H1 (cell line): Measurements from ENCODE around the gene RAB3GAP1. TPM values are rescaled to one million over a fixed set of nuclear protein-coding genes. Genes with fewer than 3 reads are reported as not detected.

Experiments used
- CTCF ChIA-PET: fragments of 300-600 bp; sonication (Branson Sonifier 250); formaldehyde crosslinking; loops from one replicate; lab custom pipeline; 2021; ENCODE audit not compliant: partially characterized antibody; lab: Charles Lee
- POLR2A ChIA-PET: fragments of 300-600 bp; sonication (Branson Sonifier 250); formaldehyde crosslinking; loops from one replicate; lab custom pipeline; 2021; ENCODE audit warnings: inconsistent platforms; ENCODE audit not compliant: partially characterized antibody; lab: Charles Lee
- DNase-seq, 2 experiments: peaks; one replicate each; pipeline versions ENCODE4 v3.0.0 to v3.0.0-alpha.2; 2010 to 2022; ENCODE audit warnings: low spot score in 2 of 2, low read depth in 1 of 2, mixed read lengths in 1 of 2
- FAIRE-seq: peaks from 2 replicates; lab custom pipeline; 2011; peaks lifted over from hg19 to GRCh38; lab: Jason Lieb, UNC
- H2AFZ ChIP-seq: 2 replicates; pipeline ENCODE4 v1.8.1; 2012; ENCODE audit warnings: low read length, inconsistent platforms
- H2AK5ac ChIP-seq: 2 replicates; pipeline ENCODE4 v1.6.1; 2013; ENCODE audit warnings: low read depth, low read length
- H2BK120ac ChIP-seq: replicated peaks from 2 replicates; pipeline ENCODE3; 2013; ENCODE audit warnings: low read depth, low read length, inconsistent platforms
- H2BK12ac ChIP-seq: 2 replicates; pipeline ENCODE4 v1.6.1; 2013; ENCODE audit warnings: low read depth, low read length
- H2BK15ac ChIP-seq: 2 replicates; pipeline ENCODE4 v1.6.1; 2013; ENCODE audit warnings: low read length
- H2BK20ac ChIP-seq: 2 replicates; pipeline ENCODE4 v1.6.1; 2013; ENCODE audit warnings: low read length
- H2BK5ac ChIP-seq: 2 replicates; pipeline ENCODE4 v1.6.1; 2013; ENCODE audit warnings: low read depth, low read length
- H3K14ac ChIP-seq: 2 replicates; pipeline ENCODE4 v1.6.1; 2013; ENCODE audit warnings: inconsistent platforms; ENCODE audit not compliant: insufficient read length
- H3K18ac ChIP-seq: 2 replicates; pipeline ENCODE4 v1.6.1; 2013; ENCODE audit warnings: low read length; ENCODE audit errors: extremely low read depth
- H3K23ac ChIP-seq: 2 replicates; pipeline ENCODE4 v1.6.1; 2013; ENCODE audit warnings: inconsistent platforms; ENCODE audit not compliant: insufficient read length
- H3K23me2 ChIP-seq: 2 replicates; pipeline ENCODE4 v1.6.1; 2013; ENCODE audit warnings: low read depth, low read length
- H3K27ac ChIP-seq: 2 replicates; pipeline ENCODE4 v1.6.1; 2011; ENCODE audit warnings: low read depth, low read length, inconsistent platforms
- H3K27me3 ChIP-seq, 4 experiments: replicated peaks in 1 of 4; 1 replicate in 1 of 4; 2 replicates in 3 of 4; pipeline versions ENCODE4 v1.6.1 to v1.8.1; 2011 to 2013; ENCODE audit warnings: low read length in 3 of 4, mild to moderate bottlenecking in 3 of 4, inconsistent platforms in 2 of 4, mixed read lengths in 2 of 4, moderate library complexity in 1 of 4; ENCODE audit not compliant: control insufficient read depth in 3 of 4, insufficient read depth in 3 of 4; ENCODE audit errors: extremely low read depth in 1 of 4
- H3K36me3 ChIP-seq, 4 experiments: 2 replicates each; pipeline versions ENCODE4 v1.6.1 to v1.8.1; 2011 to 2013; ENCODE audit warnings: mild to moderate bottlenecking in 4 of 4, low read length in 3 of 4, moderate library complexity in 2 of 4, control low read depth in 1 of 4, inconsistent platforms in 1 of 4; ENCODE audit not compliant: insufficient read depth in 4 of 4, control insufficient read depth in 2 of 4
- H3K4ac ChIP-seq: replicated peaks from 2 replicates; pipeline ENCODE3; 2013; ENCODE audit warnings: low read length, low read depth, mixed read lengths, inconsistent platforms; ENCODE audit not compliant: insufficient read length
- H3K4me1 ChIP-seq, 4 experiments: replicated peaks in 1 of 4; 1 replicate in 1 of 4; 2 replicates in 3 of 4; pipeline versions ENCODE4 v1.6.1 to v1.8.1; 2011 to 2013; ENCODE audit warnings: low read length in 3 of 4, inconsistent platforms in 2 of 4, mixed read lengths in 1 of 4; ENCODE audit not compliant: insufficient read depth in 4 of 4, control insufficient read depth in 3 of 4
- H3K4me2 ChIP-seq, 2 experiments: 2 replicates each; pipeline versions ENCODE4 v1.6.1 to v1.8.1; 2011 to 2013; ENCODE audit warnings: low read depth in 2 of 2, low read length in 2 of 2, control low read depth in 1 of 2, inconsistent platforms in 1 of 2, mild to moderate bottlenecking in 1 of 2; ENCODE audit not compliant: insufficient read depth in 1 of 2
- H3K4me3 ChIP-seq, 4 experiments: fragments of 200-600, 300-600 bp in 1 of 4; sonication (generic), shearing (Covaris generic), sonication (Bioruptor Twin) in 1 of 4; 2 replicates each; pipeline versions ENCODE4 v1.5.1 to v1.8.1; 2011 to 2016; ENCODE audit warnings: low read length in 4 of 4, low read depth in 3 of 4, control low read depth in 2 of 4, inconsistent platforms in 2 of 4, mild to moderate bottlenecking in 2 of 4, mixed read lengths in 1 of 4, moderate library complexity in 1 of 4; ENCODE audit not compliant: insufficient read depth in 2 of 4; ENCODE audit errors: extremely low read depth in 1 of 4
- H3K56ac ChIP-seq: replicated peaks from 2 replicates; pipeline ENCODE3; 2013; ENCODE audit warnings: low read depth, mild to moderate bottlenecking, mixed read lengths, low read length, inconsistent platforms; ENCODE audit not compliant: insufficient read length
- H3K79me1 ChIP-seq: 2 replicates; pipeline ENCODE4 v1.6.1; 2013; ENCODE audit warnings: low read depth, low read length, control low read depth
- H3K79me2 ChIP-seq, 2 experiments: 2 replicates each; pipeline versions ENCODE4 v1.6.1 to v1.8.1; 2012 to 2013; ENCODE audit warnings: low read length in 2 of 2, mild to moderate bottlenecking in 2 of 2, inconsistent platforms in 1 of 2; ENCODE audit not compliant: insufficient read depth in 2 of 2, control insufficient read depth in 1 of 2
- H3K9ac ChIP-seq, 4 experiments: replicated peaks in 1 of 4; 1 replicate in 1 of 4; 2 replicates in 3 of 4; pipeline versions ENCODE4 v1.6.1 to v1.8.1; 2011 to 2013; ENCODE audit warnings: low read depth in 3 of 4, low read length in 3 of 4, control low read depth in 2 of 4, mild to moderate bottlenecking in 2 of 4, moderate library complexity in 2 of 4, inconsistent platforms in 1 of 4; ENCODE audit errors: extremely low read depth in 1 of 4
- H3K9me3 ChIP-seq, 2 experiments: 2 replicates each; pipeline versions ENCODE4 v1.6.1 to v1.8.1; 2012 to 2013; ENCODE audit warnings: mild to moderate bottlenecking in 2 of 2, moderate library complexity in 2 of 2, control low read depth in 1 of 2, inconsistent platforms in 1 of 2, low read depth in 1 of 2, low read length in 1 of 2, mixed read lengths in 1 of 2; ENCODE audit not compliant: insufficient read depth in 2 of 2
- H4K20me1 ChIP-seq, 2 experiments: replicated peaks in 1 of 2; 2 replicates each; pipeline versions ENCODE3 to v1.8.1; 2011 to 2013; ENCODE audit warnings: inconsistent platforms in 2 of 2, low read length in 2 of 2, mild to moderate bottlenecking in 1 of 2; ENCODE audit not compliant: insufficient read depth in 2 of 2, control insufficient read depth in 1 of 2
- H4K5ac ChIP-seq: 2 replicates; pipeline ENCODE4 v1.6.1; 2013; ENCODE audit warnings: low read length, low read depth, mixed read lengths, inconsistent platforms; ENCODE audit not compliant: insufficient read length
- H4K8ac ChIP-seq: 2 replicates; pipeline ENCODE4 v1.8.0; 2013; ENCODE audit warnings: mild to moderate bottlenecking, moderate library complexity, low read length, inconsistent platforms; ENCODE audit not compliant: insufficient read depth; ENCODE audit errors: extremely low read depth
- H4K91ac ChIP-seq: replicated peaks from 2 replicates; pipeline ENCODE3; 2013; ENCODE audit warnings: low read length, mixed read lengths, inconsistent platforms; ENCODE audit not compliant: insufficient read length
- FOSL1 ChIP-seq: IDR thresholded peaks from 2 replicates; pipeline ENCODE4 v1.6.1; 2011; ENCODE audit warnings: mild to moderate bottlenecking, low read depth, low read length, moderate library complexity; ENCODE audit not compliant: insufficient read depth
- GABPA ChIP-seq: IDR thresholded peaks from 2 replicates; pipeline ENCODE4 v1.6.1; 2011; ENCODE audit warnings: mild to moderate bottlenecking, low read length, moderate library complexity, borderline replicate concordance; ENCODE audit not compliant: insufficient read depth
- HDAC6 ChIP-seq: IDR thresholded peaks from one replicate; pipeline ENCODE4 v1.7.1; 2012; ENCODE audit warnings: low read depth, mild to moderate bottlenecking, inconsistent platforms, low read length, moderate library complexity
- NANOG ChIP-seq: IDR thresholded peaks from 2 replicates; pipeline ENCODE4 v1.6.1; 2011; ENCODE audit warnings: low read length, low read depth, mild to moderate bottlenecking, inconsistent platforms; ENCODE audit not compliant: insufficient read depth, poor library complexity, severe bottlenecking
- PHF8 ChIP-seq: fragments of 200-600 bp; sonication (generic); conservative IDR thresholded peaks from 2 replicates; pipeline ENCODE4 v1.7.1; 2012; ENCODE audit warnings: low read depth, mild to moderate bottlenecking, inconsistent platforms, low read length, moderate library complexity
- SP4 ChIP-seq: IDR thresholded peaks from 2 replicates; pipeline ENCODE4 v1.6.1; 2012; ENCODE audit warnings: low read length, inconsistent platforms
- SRF ChIP-seq: IDR thresholded peaks from 2 replicates; pipeline ENCODE4 v1.6.1; 2011; ENCODE audit warnings: mild to moderate bottlenecking, low read depth, low read length, moderate library complexity
- WGBS, 2 experiments: shearing (Covaris generic) in 1 of 2; methylation state at CpG; one replicate each; pipeline versions ENCODE4 v1.1.6 to v1.1.7; 2013 to 2015; ENCODE audit warnings: low lambda C conversion rate in 2 of 2, mixed read lengths in 2 of 2, inconsistent platforms in 1 of 2, low coverage in 1 of 2, missing lambda C conversion rate in 1 of 2; ENCODE audit not compliant: insufficient replicate concordance in 2 of 2, insufficient coverage in 1 of 2, insufficient read length in 1 of 2; ENCODE audit errors: extremely low coverage in 1 of 2, missing lambda C conversion rate in 1 of 2; 5-methylcytosine and 5-hydroxymethylcytosine counted together
- polyA plus RNA-seq, 7 experiments: library from polyadenylated mRNA; depleted of rRNA in 3 of 7; stranded (reverse) in 5 of 7; unstranded in 2 of 7; fragments of >200 nt in 5 of 7; fragments of 200-250 nt in 2 of 7; gene quantifications; 1 replicate in 5 of 7; 2 replicates in 1 of 7; 4 replicates in 1 of 7; pipeline versions ENCODE4 v1.2.1 to v1.2.3, GENCODE V29; 2011 to 2013; ENCODE audit warnings: missing spikeins in 2 of 7, mixed read lengths in 2 of 7
- total RNA-seq: library from RNA; stranded (reverse); fragmentation: NEBNext Ultra II Directional; extraction: Animal tissue kit (Norgen Biotek cat#: 25700); gene quantifications from 2 replicates; pipeline ENCODE4 v1.2.1, GENCODE V29; 2021

Gene RAB3GAP1
- total and polyA plus RNA-seq, 2 of the 8 experiments (the other 6 are each of a cell fraction or from before 2014, with no cell fraction given) = 9.8 to 28.6 TPM

GRCh38 chr2:135162377-135162776, 110.3 kb downstream of the RAB3GAP1 start:
- Histone ChIP-seq H3K79me1 (no peaks in the 10 kb centered on the region), H3K9me3 (no peaks in the 10 kb centered on the region), H3K4me2 (no peak overlapping the region), H2BK5ac (no peak overlapping the region), H2AFZ (no peak overlapping the region), H4K8ac (no peak overlapping the region), H3K79me2 (no peaks in the 10 kb centered on the region), H4K5ac (no peak overlapping the region), H2AK5ac (no peak overlapping the region), H3K23ac (no peak overlapping the region), H3K36me3 (peaks cover 0 to 48% (median 9%) of the 10 kb centered on the region in 4 experiments; a peak in 6 of 8 replicates), H4K20me1 (no peaks in the 10 kb centered on the region), H2BK20ac (no peak overlapping the region), H3K56ac (no peak overlapping the region), H4K91ac (no peak overlapping the region), H3K18ac (no peak overlapping the region), H3K9ac (no peak overlapping the region), H3K23me2 (no peaks in the 10 kb centered on the region), H3K4ac (no peak overlapping the region), H2BK12ac (no peak overlapping the region), H3K14ac (no peak overlapping the region), H3K4me1 (no peaks in the 10 kb centered on the region; a peak in 1 of 7 replicates), H2BK120ac (no peak overlapping the region), H3K27me3 (peaks cover 0 to 1% (median 0%) of the 10 kb centered on the region in 4 experiments; a peak in 1 of 7 replicates), H2BK15ac (no peak overlapping the region), H3K27ac (no peak overlapping the region), H3K4me3 (no peak overlapping the region)
- CTCF ChIA-PET = no interaction called here
- FAIRE-seq = no peak
- no peak for DNase-seq
- WGBS, 2 experiments = 86% methylated on average over 5 of the region's 5 CpGs; no CpG with 5 or more reads in 1 of the 2 experiments
- POLR2A ChIA-PET = no interaction called here
- TF ChIP-seq NANOG = no peak
- no peak for TF ChIP-seq GABPA
- TF ChIP-seq SRF = no peak
- TF ChIP-seq HDAC6 = no peak
- no peak for TF ChIP-seq FOSL1
- TF ChIP-seq SP4 = no peak
- no peak for TF ChIP-seq PHF8
